ENCODE data around the gene CPM.

DNA sequence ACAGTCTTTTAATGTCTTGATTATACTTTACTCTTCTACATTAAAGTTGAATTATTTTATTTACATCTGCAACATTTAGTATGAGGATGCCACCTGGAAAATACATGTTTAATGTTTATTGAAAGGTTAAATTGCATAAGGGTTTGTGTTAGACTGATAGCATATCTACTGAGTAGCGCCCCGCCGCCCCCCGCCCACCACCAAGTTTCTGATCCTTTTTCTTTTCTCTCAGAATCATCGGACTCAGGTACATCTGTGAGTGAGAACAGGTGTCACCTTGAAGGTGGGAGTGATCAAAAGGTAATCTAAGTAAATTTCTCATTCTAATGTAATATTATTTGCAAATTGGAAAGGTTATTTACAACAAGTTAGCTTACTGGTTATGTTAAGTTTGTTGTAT, 108.8 kb downstream of the CPM start:
- TF ChIP-seq, protein P1, sequence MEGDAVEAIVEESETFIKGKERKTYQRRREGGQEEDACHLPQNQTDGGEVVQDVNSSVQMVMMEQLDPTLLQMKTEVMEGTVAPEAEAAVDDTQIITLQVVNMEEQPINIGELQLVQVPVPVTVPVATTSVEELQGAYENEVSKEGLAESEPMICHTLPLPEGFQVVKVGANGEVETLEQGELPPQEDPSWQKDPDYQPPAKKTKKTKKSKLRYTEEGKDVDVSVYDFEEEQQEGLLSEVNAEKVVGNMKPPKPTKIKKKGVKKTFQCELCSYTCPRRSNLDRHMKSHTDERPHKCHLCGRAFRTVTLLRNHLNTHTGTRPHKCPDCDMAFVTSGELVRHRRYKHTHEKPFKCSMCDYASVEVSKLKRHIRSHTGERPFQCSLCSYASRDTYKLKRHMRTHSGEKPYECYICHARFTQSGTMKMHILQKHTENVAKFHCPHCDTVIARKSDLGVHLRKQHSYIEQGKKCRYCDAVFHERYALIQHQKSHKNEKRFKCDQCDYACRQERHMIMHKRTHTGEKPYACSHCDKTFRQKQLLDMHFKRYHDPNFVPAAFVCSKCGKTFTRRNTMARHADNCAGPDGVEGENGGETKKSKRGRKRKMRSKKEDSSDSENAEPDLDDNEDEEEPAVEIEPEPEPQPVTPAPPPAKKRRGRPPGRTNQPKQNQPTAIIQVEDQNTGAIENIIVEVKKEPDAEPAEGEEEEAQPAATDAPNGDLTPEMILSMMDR (conservative IDR thresholded peaks at IDR 0.05; ENCODE audit: low read length): no peak
- TF ChIP-seq EZH2phosphoT487 (IDR thresholded peaks at IDR 0.05; ENCODE audit: borderline replicate concordance): no peak

Data from Loucy (cell line).